ENCODE data around the gene TSPAN9. TPM values are rescaled to one million over a fixed set of nuclear protein-coding genes. Genes with fewer than 3 reads are reported as not detected.

TSPAN9 gene
- total and polyA plus RNA-seq, 2 experiments from 2014 or later = 6.0 to 31.5 TPM

DNA sequence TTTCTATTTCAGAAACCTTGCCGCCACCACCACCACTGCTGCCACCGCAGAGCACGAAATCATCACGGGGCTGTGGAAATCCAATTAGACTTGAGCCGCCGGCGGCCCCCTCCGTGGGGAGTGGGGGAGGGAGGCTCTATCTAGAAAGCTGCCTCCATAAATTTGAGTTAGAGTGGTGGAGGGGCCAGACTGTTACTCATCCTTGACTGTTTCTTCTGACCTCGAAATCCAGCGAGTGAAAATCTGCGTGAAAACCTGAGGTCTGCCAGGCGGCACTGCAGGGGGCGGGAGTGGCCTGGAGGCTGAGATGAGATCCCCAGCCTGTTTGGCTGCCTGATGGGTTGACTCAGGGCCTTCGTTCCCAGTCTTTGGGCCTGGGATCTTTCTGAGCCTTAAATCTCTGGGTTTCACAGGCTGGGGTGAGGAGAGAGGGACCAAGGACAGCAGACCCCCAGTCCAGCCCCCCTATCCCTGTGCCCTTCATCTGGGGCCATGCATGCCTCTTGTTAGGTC is 29.9 kb downstream of the TSPAN9 start:
- ATAC-seq (peak; percentile 24; the same call in 2 of the 3 replicates), DNase-seq (ENCODE audit: low spot score) (peak; percentile 48)
- Histone ChIP-seq H4K20me1 (replicated peaks; ENCODE audit: insufficient read depth) (no peaks in the 10 kb centered on the region), H3K27me3 (ENCODE audit: insufficient read depth) (no peaks in the 10 kb centered on the region), H3F3A (replicated peaks; ENCODE audit: low read depth) (0 out of 2 replicates have a peak, but pooled peaks cover 3% of the 10 kb centered on the region), H3K4me2 (no peak overlapping the region), H3K9me2 (ENCODE audit: insufficient read depth) (no peaks in the 10 kb centered on the region), H3K79me2 (replicated peaks; ENCODE audit: insufficient read depth) (no peaks in the 10 kb centered on the region), H3K27ac (ENCODE audit: low read depth) (no peak overlapping the region), H3K4me3 (no peak overlapping the region), H2AFZ (no peak overlapping the region), H3K4me1 (ENCODE audit: insufficient read depth) (peaks cover 4% of the 10 kb centered on the region; the same call in 1 of the 2 replicates), H3K36me3 (ENCODE audit: insufficient read depth) (no peaks in the 10 kb centered on the region)
- Mint-ChIP-seq H3K4me3 (no peak overlapping the region), H3K27me3 (ENCODE audit: insufficient read depth, low read depth, poor library complexity) (peaks cover 4% of the 10 kb centered on the region), H3K9me3 (no peaks in the 10 kb centered on the region), H3K36me3 (ENCODE audit: low read depth) (no peaks in the 10 kb centered on the region), H3K4me1 (peaks cover 21% of the 10 kb centered on the region), H3K27ac (no peak overlapping the region)
- TF ChIP-seq JUNB (IDR thresholded peaks at IDR 0.05; ENCODE audit: unreplicated experiment) = no peak
- no peak for TF ChIP-seq CREB1 (CRISPR knock-in tag; IDR thresholded peaks at IDR 0.05; ENCODE audit: low read depth)
- TF ChIP-seq, protein P1, sequence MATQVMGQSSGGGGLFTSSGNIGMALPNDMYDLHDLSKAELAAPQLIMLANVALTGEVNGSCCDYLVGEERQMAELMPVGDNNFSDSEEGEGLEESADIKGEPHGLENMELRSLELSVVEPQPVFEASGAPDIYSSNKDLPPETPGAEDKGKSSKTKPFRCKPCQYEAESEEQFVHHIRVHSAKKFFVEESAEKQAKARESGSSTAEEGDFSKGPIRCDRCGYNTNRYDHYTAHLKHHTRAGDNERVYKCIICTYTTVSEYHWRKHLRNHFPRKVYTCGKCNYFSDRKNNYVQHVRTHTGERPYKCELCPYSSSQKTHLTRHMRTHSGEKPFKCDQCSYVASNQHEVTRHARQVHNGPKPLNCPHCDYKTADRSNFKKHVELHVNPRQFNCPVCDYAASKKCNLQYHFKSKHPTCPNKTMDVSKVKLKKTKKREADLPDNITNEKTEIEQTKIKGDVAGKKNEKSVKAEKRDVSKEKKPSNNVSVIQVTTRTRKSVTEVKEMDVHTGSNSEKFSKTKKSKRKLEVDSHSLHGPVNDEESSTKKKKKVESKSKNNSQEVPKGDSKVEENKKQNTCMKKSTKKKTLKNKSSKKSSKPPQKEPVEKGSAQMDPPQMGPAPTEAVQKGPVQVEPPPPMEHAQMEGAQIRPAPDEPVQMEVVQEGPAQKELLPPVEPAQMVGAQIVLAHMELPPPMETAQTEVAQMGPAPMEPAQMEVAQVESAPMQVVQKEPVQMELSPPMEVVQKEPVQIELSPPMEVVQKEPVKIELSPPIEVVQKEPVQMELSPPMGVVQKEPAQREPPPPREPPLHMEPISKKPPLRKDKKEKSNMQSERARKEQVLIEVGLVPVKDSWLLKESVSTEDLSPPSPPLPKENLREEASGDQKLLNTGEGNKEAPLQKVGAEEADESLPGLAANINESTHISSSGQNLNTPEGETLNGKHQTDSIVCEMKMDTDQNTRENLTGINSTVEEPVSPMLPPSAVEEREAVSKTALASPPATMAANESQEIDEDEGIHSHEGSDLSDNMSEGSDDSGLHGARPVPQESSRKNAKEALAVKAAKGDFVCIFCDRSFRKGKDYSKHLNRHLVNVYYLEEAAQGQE (IDR thresholded peaks at IDR 0.05; ENCODE audit: unreplicated experiment) = no peak
- no peak for TF ChIP-seq EZH2phosphoT487 (IDR thresholded peaks at IDR 0.05; ENCODE audit: unreplicated experiment)
- TF ChIP-seq ETS1 (IDR thresholded peaks at IDR 0.05) = no peak
- no peak for TF ChIP-seq ZNF331 (CRISPR knock-in tag; IDR thresholded peaks at IDR 0.05; ENCODE audit: low read depth)
- TF ChIP-seq, protein P2, sequence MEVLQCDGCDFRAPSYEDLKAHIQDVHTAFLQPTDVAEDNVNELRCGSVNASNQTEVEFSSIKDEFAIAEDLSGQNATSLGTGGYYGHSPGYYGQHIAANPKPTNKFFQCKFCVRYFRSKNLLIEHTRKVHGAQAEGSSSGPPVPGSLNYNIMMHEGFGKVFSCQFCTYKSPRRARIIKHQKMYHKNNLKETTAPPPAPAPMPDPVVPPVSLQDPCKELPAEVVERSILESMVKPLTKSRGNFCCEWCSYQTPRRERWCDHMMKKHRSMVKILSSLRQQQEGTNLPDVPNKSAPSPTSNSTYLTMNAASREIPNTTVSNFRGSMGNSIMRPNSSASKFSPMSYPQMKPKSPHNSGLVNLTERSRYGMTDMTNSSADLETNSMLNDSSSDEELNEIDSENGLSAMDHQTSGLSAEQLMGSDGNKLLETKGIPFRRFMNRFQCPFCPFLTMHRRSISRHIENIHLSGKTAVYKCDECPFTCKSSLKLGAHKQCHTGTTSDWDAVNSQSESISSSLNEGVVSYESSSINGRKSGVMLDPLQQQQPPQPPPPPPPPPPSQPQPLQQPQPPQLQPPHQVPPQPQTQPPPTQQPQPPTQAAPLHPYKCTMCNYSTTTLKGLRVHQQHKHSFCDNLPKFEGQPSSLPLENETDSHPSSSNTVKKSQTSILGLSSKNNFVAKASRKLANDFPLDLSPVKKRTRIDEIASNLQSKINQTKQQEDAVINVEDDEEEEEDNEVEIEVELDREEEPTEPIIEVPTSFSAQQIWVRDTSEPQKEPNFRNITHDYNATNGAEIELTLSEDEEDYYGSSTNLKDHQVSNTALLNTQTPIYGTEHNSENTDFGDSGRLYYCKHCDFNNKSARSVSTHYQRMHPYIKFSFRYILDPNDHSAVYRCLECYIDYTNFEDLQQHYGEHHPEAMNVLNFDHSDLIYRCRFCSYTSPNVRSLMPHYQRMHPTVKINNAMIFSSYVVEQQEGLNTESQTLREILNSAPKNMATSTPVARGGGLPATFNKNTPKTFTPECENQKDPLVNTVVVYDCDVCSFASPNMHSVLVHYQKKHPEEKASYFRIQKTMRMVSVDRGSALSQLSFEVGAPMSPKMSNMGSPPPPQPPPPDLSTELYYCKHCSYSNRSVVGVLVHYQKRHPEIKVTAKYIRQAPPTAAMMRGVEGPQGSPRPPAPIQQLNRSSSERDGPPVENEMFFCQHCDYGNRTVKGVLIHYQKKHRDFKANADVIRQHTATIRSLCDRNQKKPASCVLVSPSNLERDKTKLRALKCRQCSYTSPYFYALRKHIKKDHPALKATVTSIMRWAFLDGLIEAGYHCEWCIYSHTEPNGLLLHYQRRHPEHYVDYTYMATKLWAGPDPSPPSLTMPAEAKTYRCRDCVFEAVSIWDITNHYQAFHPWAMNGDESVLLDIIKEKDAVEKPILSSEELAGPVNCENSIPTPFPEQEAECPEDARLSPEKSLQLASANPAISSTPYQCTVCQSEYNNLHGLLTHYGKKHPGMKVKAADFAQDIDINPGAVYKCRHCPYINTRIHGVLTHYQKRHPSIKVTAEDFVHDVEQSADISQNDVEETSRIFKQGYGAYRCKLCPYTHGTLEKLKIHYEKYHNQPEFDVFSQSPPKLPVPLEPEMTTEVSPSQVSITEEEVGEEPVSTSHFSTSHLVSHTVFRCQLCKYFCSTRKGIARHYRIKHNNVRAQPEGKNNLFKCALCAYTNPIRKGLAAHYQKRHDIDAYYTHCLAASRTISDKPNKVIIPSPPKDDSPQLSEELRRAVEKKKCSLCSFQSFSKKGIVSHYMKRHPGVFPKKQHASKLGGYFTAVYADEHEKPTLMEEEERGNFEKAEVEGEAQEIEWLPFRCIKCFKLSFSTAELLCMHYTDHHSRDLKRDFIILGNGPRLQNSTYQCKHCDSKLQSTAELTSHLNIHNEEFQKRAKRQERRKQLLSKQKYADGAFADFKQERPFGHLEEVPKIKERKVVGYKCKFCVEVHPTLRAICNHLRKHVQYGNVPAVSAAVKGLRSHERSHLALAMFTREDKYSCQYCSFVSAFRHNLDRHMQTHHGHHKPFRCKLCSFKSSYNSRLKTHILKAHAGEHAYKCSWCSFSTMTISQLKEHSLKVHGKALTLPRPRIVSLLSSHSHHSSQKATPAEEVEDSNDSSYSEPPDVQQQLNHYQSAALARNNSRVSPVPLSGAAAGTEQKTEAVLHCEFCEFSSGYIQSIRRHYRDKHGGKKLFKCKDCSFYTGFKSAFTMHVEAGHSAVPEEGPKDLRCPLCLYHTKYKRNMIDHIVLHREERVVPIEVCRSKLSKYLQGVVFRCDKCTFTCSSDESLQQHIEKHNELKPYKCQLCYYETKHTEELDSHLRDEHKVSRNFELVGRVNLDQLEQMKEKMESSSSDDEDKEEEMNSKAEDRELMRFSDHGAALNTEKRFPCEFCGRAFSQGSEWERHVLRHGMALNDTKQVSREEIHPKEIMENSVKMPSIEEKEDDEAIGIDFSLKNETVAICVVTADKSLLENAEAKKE (CRISPR knock-in tag; IDR thresholded peaks at IDR 0.05) = no peak
